K562 (cell line): ENCODE data around the gene MACF1. TPM values are rescaled to one million over a fixed set of nuclear protein-coding genes. Genes with fewer than 3 reads are reported as not detected.
A peak's percentile ranks its signal among the peaks of the same experiment; 100 is the strongest.

ENCODE experiments used
- ATAC-seq: fragments of 200-7000 bp; cut with Tn5 transposase; 3 replicates; pipeline ENCODE4 v1.9.1; 2020; ENCODE audit warnings: moderate library complexity
- BruUV-seq: library from RNA; stranded (reverse); fragments of 400-500 nt; replicated peaks from 2 replicates; lab custom pipeline; 2021; lab: Mats Ljungman, UMichigan
- CTCF ChIA-PET: fragments of 300-600 bp; formaldehyde crosslinking; extraction: SDS; loops from one replicate; lab custom pipeline; 2021; ENCODE audit warnings: low intra/inter-chr PET ratio; lab: Yijun Ruan, JAX
- POLR2A ChIA-PET: fragments of 300-600, 350-650 bp; sonication (Branson Sonifier 250); formaldehyde crosslinking; extraction: SDS; loops from one replicate; lab custom pipeline; 2021; ENCODE audit warnings: antibody characterized with exemption, inconsistent platforms; lab: Yijun Ruan, JAX
- DNase-seq, 4 experiments: peaks; one replicate each; pipeline versions ENCODE4 v3.0.0 to v3.0.0-alpha.2; 2011 to 2018; ENCODE audit warnings: low spot score in 3 of 4, mixed read lengths in 3 of 4; ENCODE audit errors: extremely low read depth in 1 of 4
- FAIRE-seq: peaks from 2 replicates; lab custom pipeline; 2011; peaks lifted over from hg19 to GRCh38; lab: Jason Lieb, UNC
- H2AFZ ChIP-seq: 2 replicates; pipeline ENCODE4 v1.6.0; 2011; ENCODE audit warnings: low read depth, low read length, control low read depth, inconsistent platforms
- H3K27ac ChIP-seq: fragments of 200-600 bp; 3 replicates; pipeline ENCODE4 v1.8.0; 2011; ENCODE audit warnings: low read depth, mild to moderate bottlenecking, control low read depth, inconsistent platforms, low read length, moderate library complexity, mixed read lengths; ENCODE audit errors: extremely low read depth
- H3K27me3 ChIP-seq, 2 experiments: fragments of 300-600 bp in 1 of 2; 2 replicates in 1 of 2; 3 replicates in 1 of 2; pipeline versions ENCODE4 v1.6.0 to v1.8.0; 2011; ENCODE audit warnings: inconsistent platforms in 2 of 2, low read length in 2 of 2, mild to moderate bottlenecking in 1 of 2, mixed read lengths in 1 of 2, moderate library complexity in 1 of 2; ENCODE audit not compliant: control insufficient read depth in 2 of 2, insufficient read depth in 2 of 2
- H3K36me3 ChIP-seq: fragments of 300-600 bp; 3 replicates; pipeline ENCODE4 v1.8.0; 2011; ENCODE audit warnings: mild to moderate bottlenecking, low read length, inconsistent platforms; ENCODE audit not compliant: control insufficient read depth, insufficient read depth
- H3K4me1 ChIP-seq, 2 experiments: fragments of 200-600 bp in 1 of 2; replicated peaks in 1 of 2; 2 replicates in 1 of 2; 3 replicates in 1 of 2; pipeline versions ENCODE4 v1.5.1 to v1.8.0; 2011; ENCODE audit warnings: inconsistent platforms in 2 of 2, low read length in 2 of 2, mild to moderate bottlenecking in 1 of 2, mixed read lengths in 1 of 2, moderate library complexity in 1 of 2; ENCODE audit not compliant: control insufficient read depth in 2 of 2, insufficient read depth in 2 of 2
- H3K4me2 ChIP-seq: 2 replicates; pipeline ENCODE4 v1.6.1; 2011; ENCODE audit warnings: low read length, control low read depth, inconsistent platforms, mixed read lengths; ENCODE audit not compliant: insufficient read depth
- H3K4me3 ChIP-seq: fragments of 200-600 bp; sonication (generic), shearing (Covaris generic); 2 replicates; pipeline ENCODE4 v1.5.1; 2016; ENCODE audit warnings: control low read depth, inconsistent platforms
- H3K79me2 ChIP-seq: fragments of 200-600 bp; 3 replicates; pipeline ENCODE4 v1.8.0; 2011; ENCODE audit warnings: low read length, inconsistent platforms; ENCODE audit not compliant: control insufficient read depth, insufficient read depth
- H3K9ac ChIP-seq, 2 experiments: 2 replicates each; pipeline versions ENCODE4 v1.6.0 to v1.6.1; 2011; ENCODE audit warnings: low read depth in 2 of 2, low read length in 2 of 2, control low read depth in 1 of 2, inconsistent platforms in 1 of 2, mild to moderate bottlenecking in 1 of 2, mixed read lengths in 1 of 2; ENCODE audit not compliant: insufficient read depth in 1 of 2
- H3K9me1 ChIP-seq: one replicate; pipeline ENCODE4 v1.6.0; 2011; ENCODE audit warnings: inconsistent platforms, mild to moderate bottlenecking, low read length, moderate library complexity; ENCODE audit not compliant: control insufficient read depth, insufficient read depth
- H3K9me3 ChIP-seq: replicated peaks from 2 replicates; pipeline ENCODE4 v1.5.1; 2011; ENCODE audit warnings: low read depth, low read length, inconsistent platforms; ENCODE audit not compliant: control insufficient read depth, insufficient read depth
- H4K20me1 ChIP-seq: replicated peaks from 2 replicates; pipeline ENCODE4 v1.6.1; 2011; ENCODE audit warnings: low read length, inconsistent platforms, mixed read lengths; ENCODE audit not compliant: control insufficient read depth, insufficient read depth
- CEBPG ChIP-seq, 3 experiments: fragments of 200-800 bp in 1 of 3; sonication (Bioruptor generic) in 1 of 3; sonication (generic) in 1 of 3; formaldehyde crosslinking in 1 of 3; IDR thresholded peaks in 2 of 3; conservative IDR thresholded peaks in 1 of 3; 2 replicates each; pipeline versions ENCODE4 v1.6.1 to v1.8.0; 2016 to 2022; ENCODE audit warnings: missing compliant biosample characterization in 2 of 3, missing genetic modification characterization in 2 of 3, mild to moderate bottlenecking in 1 of 3, missing genetic modification reagents in 1 of 3
- ERF ChIP-seq: fragments of 450-650 bp; formaldehyde crosslinking; IDR thresholded peaks from 2 replicates; pipeline ENCODE4 v1.4.0; 2020; ENCODE audit warnings: mild to moderate bottlenecking, mixed read lengths
- MAZ ChIP-seq, 2 experiments: fragments of 450-650 bp in 1 of 2; sonication (generic) in 1 of 2; formaldehyde crosslinking; IDR thresholded peaks in 1 of 2; conservative IDR thresholded peaks in 1 of 2; 2 replicates each; pipeline versions ENCODE4 v1.4.0 to v1.5.0; 2020; ENCODE audit warnings: mild to moderate bottlenecking in 1 of 2, missing genetic modification reagents in 1 of 2
- SRF ChIP-seq, 2 experiments: fragments of 250-450, 450-650 bp in 1 of 2; sonication (Bioruptor Pico) in 1 of 2; sonication (generic) in 1 of 2; formaldehyde crosslinking; IDR thresholded peaks; 2 replicates each; pipeline versions ENCODE4 v1.5.0 to v1.5.1; 2020 to 2022; ENCODE audit warnings: mild to moderate bottlenecking in 1 of 2, missing genetic modification reagents in 1 of 2
- TGIF2 ChIP-seq: sonication (generic); formaldehyde crosslinking; IDR thresholded peaks from 2 replicates; pipeline ENCODE4 v1.8.1; 2022; ENCODE audit warnings: mild to moderate bottlenecking, missing genetic modification reagents, moderate library complexity
- ZNF324 ChIP-seq: fragments of 250-450 bp; sonication (Bioruptor Pico); IDR thresholded peaks from 2 replicates; pipeline ENCODE4 v1.4.0; 2020; ENCODE audit warnings: mild to moderate bottlenecking
- ZNF507 ChIP-seq: conservative IDR thresholded peaks from 2 replicates; pipeline ENCODE4 v1.6.1; 2017; ENCODE audit warnings: missing genetic modification characterization, missing compliant biosample characterization
- WGBS: fragments of 100-300 bp; shearing (Covaris generic); methylation state at CpG from one replicate; pipeline ENCODE4 v1.1.6; 2016; ENCODE audit warnings: low coverage, mixed read lengths; ENCODE audit not compliant: insufficient coverage; ENCODE audit errors: missing lambda C conversion rate; 5-methylcytosine and 5-hydroxymethylcytosine counted together
- in situ Hi-C: fragments of 300-500 bp; cut with MboI; formaldehyde crosslinking; loops from 4 replicates; pipeline ENCODE4 v1.15.0; 2018; ENCODE audit warnings: inconsistent platforms, mixed read lengths
- intact Hi-C: fragments of 100-400 bp; cut with micrococcal nuclease; formaldehyde crosslinking; loops from 2 replicates; pipeline ENCODE4 v1.14.2; 2022
- polyA plus RNA-seq, 8 experiments: library from polyadenylated mRNA; depleted of rRNA in 4 of 8; stranded (reverse) in 5 of 8; unstranded in 3 of 8; fragments of >200 nt; fragmentation: Nextera tagmentation in 2 of 8; fragmentation: Illumina TruSeq in 1 of 8; extraction: Ambion mirVana in 2 of 8; extraction: Trizol in 1 of 8; gene quantifications; 2 replicates each; pipeline versions ENCODE4 v1.2.1 to v1.2.3, GENCODE V29; 2011 to 2014; ENCODE audit warnings: inconsistent platforms in 1 of 8, missing spikeins in 1 of 8
- total RNA-seq, 7 experiments: library from RNA; depleted of rRNA in 6 of 7; stranded (reverse); fragments of >200 nt in 6 of 7; fragmentation: Illumina TruSeq in 2 of 7; extraction: Trizol in 2 of 7; gene quantifications; 2 replicates each; pipeline versions ENCODE4 v1.2.1 to v1.2.3, GENCODE V29; 2011 to 2021; ENCODE audit warnings: low replicate concordance in 1 of 7

MACF1 gene
- total and polyA plus RNA-seq, 9 of the 15 experiments (the other 6 are each of a cell fraction or from before 2014, with no cell fraction given) = 13.2 to 232 (median 112) TPM

DNA sequence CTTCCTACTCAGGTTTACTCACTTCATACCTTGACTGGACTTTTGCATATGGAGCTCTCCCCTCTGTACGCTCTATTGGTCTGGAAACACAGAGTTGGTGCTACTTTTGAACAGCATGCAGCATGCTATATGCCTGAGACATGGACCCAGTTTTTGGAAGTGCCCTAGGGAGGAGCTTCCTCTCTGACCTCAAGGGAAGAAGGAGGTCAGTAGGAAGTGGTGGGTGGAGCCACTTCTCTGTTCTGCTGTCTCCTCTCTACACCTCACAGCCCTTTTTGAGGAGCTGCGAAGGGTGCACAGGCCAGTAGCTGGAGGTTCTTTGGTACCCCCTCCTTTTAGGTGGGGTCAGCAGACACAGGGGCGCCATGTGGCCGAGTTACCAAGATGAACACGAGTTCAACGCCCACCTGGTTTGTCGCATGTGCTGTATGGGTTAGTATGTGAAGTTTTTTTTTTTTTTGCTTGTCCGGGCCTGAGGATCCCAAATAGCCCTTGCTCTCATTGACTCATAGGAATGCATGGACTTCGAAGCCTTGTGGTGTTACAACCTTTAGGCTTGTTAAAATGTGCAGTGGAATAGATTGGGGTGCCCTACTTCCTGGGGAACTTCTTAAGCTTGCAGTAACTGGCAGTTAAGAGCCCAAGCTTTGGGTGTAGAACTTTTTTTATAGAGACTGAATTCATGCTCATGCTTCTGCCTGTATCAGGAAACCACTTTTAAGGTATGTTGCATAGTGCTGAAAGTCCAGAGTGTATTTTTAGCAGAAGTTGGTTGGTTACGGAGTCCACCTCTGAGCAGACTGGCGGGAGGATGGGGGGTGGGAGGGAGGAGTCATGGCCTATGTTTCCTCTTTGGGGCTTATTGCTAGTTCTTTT lies 10.7 kb downstream of the MACF1 start (continued):
- no peak; a peak in 1 of 4 replicates for TF ChIP-seq SRF (CRISPR knock-in tag; IDR thresholded peaks at IDR 0.05)
- no peak for TF ChIP-seq ZNF507
- TF ChIP-seq ERF (CRISPR knock-in tag) = no peak
- 0 out of 4 replicates have a peak, but pooled peaks of 1 of the 2 experiments have one; percentile 44 for TF ChIP-seq MAZ (CRISPR knock-in tag; conservative IDR thresholded peaks at IDR 0.05 in 1 of 2, IDR thresholded peaks at IDR 0.05 in 1 of 2)

DNA sequence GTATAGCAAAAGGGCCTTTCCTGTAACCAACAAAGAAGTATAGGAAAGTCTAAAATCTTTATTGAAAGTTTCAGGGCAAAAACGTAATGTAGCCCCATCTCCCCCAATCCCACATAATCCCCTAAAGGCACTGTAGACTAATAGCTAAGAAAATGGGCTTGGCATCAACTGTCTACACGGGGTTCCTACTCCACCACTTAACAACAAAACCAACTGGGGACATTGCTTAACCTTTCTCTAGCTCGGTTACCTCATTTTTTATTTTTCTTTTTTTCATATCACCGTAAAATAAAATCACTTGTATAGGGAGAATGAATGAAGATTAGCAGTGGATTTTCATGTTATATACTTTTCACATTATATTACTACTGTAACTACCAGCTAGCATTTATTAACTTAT lies 12.3 kb downstream of the MACF1 start:
- Histone ChIP-seq H3K4me3 (peak overlapping the region; percentile 36; the same call in 1 of the 2 replicates), H3K27me3 (no peaks in the 10 kb centered on the region; a peak in 1 of 5 replicates), H2AFZ (no peak overlapping the region), H3K4me2 (no peak overlapping the region), H3K9ac (peak overlapping the region in 1 of 2 experiments; percentile 60; a peak in 2 of 4 replicates), H4K20me1 (peaks cover 10% of the 10 kb centered on the region), H3K4me1 (peaks cover 28 to 64% of the 10 kb centered on the region in 2 experiments), H3K79me2 (peaks cover 81% of the 10 kb centered on the region), H3K9me1 (no peaks in the 10 kb centered on the region), H3K9me3 (no peaks in the 10 kb centered on the region), H3K27ac (peak overlapping the region; percentile 79; the same call in 2 of the 3 replicates), H3K36me3 (peaks cover 6% of the 10 kb centered on the region; the same call in 1 of the 3 replicates)
- no TSS peak for BruUV-seq
- WGBS = 8% methylated on average over 4 of the region's 4 CpGs
- ATAC-seq = no peak
- intact Hi-C loops (no loop called here), in situ Hi-C loops (no loop called here)
- no peak for TF ChIP-seq TGIF2 (CRISPR knock-in tag)
- TF ChIP-seq CEBPG (CRISPR knock-in tag; IDR thresholded peaks at IDR 0.05) = no peak
- TF ChIP-seq CEBPG (tag; conservative IDR thresholded peaks at IDR 0.05 in 1 of 2, IDR thresholded peaks at IDR 0.05 in 1 of 2) = peak; percentile 44 to 48; a peak in 2 of 4 replicates
- TF ChIP-seq ZNF324 (CRISPR knock-in tag) = no peak
- POLR2A ChIA-PET = interaction anchor here (1.1 to 5.6 kb wide), 3 partner anchors 12 to 24 kb away, joined by 5 to 61 read pairs (median 5); partner anchors contain the start of gene MACF1
- no peak for DNase-seq
- CTCF ChIA-PET = no interaction called here
- no peak for FAIRE-seq
